B cell (primary cell): Measurements from ENCODE around the gene MPZL2. TPM values are rescaled to one million over a fixed set of nuclear protein-coding genes. Genes with fewer than 3 reads are reported as not detected.

Experiments used
- ATAC-seq: fragments of 200-7000 bp; cut with Tn5 transposase; one replicate; pipeline ENCODE4 v1.10.0; 2021; ENCODE audit warnings: low read depth, mild to moderate bottlenecking, moderate number of reproducible peaks, moderate library complexity
- CTCF ChIA-PET: fragments of 350-600 bp; sonication (Branson Sonifier 250); formaldehyde crosslinking; loops from one replicate; lab custom pipeline; 2021; ENCODE audit warnings: antibody characterized with exemption, inconsistent platforms; lab: Charles Lee
- POLR2A ChIA-PET: fragments of 350-600 bp; sonication (Branson Sonifier 250); formaldehyde crosslinking; loops from one replicate; lab custom pipeline; 2021; ENCODE audit warnings: antibody characterized with exemption; lab: Charles Lee
- DNase-seq: peaks from one replicate; pipeline ENCODE4 v3.0.0; 2013
- H2AFZ ChIP-seq: 2 replicates; pipeline ENCODE4 v1.6.1; 2012; ENCODE audit warnings: mild to moderate bottlenecking, low read depth, low read length; ENCODE audit not compliant: insufficient read depth, poor library complexity, severe bottlenecking
- H3K27ac ChIP-seq, 2 donors: 1 replicate in 1 of 2; 2 replicates in 1 of 2; pipeline ENCODE4 v1.5.1; 2012 to 2013; ENCODE audit warnings: low read length in 2 of 2, mild to moderate bottlenecking in 2 of 2, moderate library complexity in 1 of 2
- H3K27me3 ChIP-seq, 4 experiments: fragments of 200-600 bp in 1 of 4; sonication (generic) in 1 of 4; replicated peaks in 1 of 4; 1 replicate in 2 of 4; 2 replicates in 2 of 4; pipeline versions ENCODE4 v1.6.1 to v1.7.0; 2013 to 2016; ENCODE audit warnings: low read length in 3 of 4, mild to moderate bottlenecking in 2 of 4, mixed read lengths in 1 of 4, moderate library complexity in 1 of 4; ENCODE audit not compliant: insufficient read depth in 4 of 4, control insufficient read depth in 3 of 4; ENCODE audit errors: control extremely low read depth in 1 of 4
- H3K36me3 ChIP-seq, 2 experiments: replicated peaks in 1 of 2; 1 replicate in 1 of 2; 2 replicates in 1 of 2; pipeline versions ENCODE4 v1.6.1 to v1.7.1; 2013; ENCODE audit warnings: low read length in 1 of 2; ENCODE audit not compliant: insufficient read depth in 2 of 2, control insufficient read depth in 1 of 2; ENCODE audit errors: control extremely low read depth in 1 of 2, extremely low read depth in 1 of 2
- H3K4me1 ChIP-seq, 2 donors: fragments of 200-600 bp in 1 of 2; sonication (generic) in 1 of 2; 1 replicate in 1 of 2; 2 replicates in 1 of 2; pipeline versions ENCODE4 v1.5.1 to v1.6.1; 2013 to 2017; ENCODE audit warnings: low read length in 2 of 2; ENCODE audit not compliant: control insufficient read depth in 2 of 2, insufficient read depth in 2 of 2
- H3K4me2 ChIP-seq: replicated peaks from 2 replicates; pipeline ENCODE3; 2012; ENCODE audit warnings: mild to moderate bottlenecking, low read depth, low read length; ENCODE audit not compliant: poor library complexity, severe bottlenecking
- H3K4me3 ChIP-seq, 5 experiments: fragments of 200-600 bp in 1 of 5; sonication (generic) in 1 of 5; 1 replicate in 3 of 5; 2 replicates in 2 of 5; pipeline versions ENCODE4 v1.5.1 to v1.7.0; 2011 to 2016; ENCODE audit warnings: low read length in 4 of 5, mild to moderate bottlenecking in 4 of 5, low read depth in 2 of 5, control low read depth in 1 of 5, moderate library complexity in 1 of 5; ENCODE audit not compliant: insufficient read depth in 1 of 5; ENCODE audit errors: control extremely low read depth in 1 of 5, extremely low read depth in 1 of 5
- H3K79me2 ChIP-seq: fragments of 200-600 bp; sonication (generic); one replicate; pipeline ENCODE4 v1.6.0; 2016; ENCODE audit warnings: low read length; ENCODE audit not compliant: control insufficient read depth, insufficient read depth
- H3K9ac ChIP-seq: fragments of 200-600 bp; sonication (generic); 2 replicates; pipeline ENCODE4 v1.6.1; 2017; ENCODE audit warnings: mild to moderate bottlenecking, low read length, moderate library complexity
- H3K9me3 ChIP-seq, 3 donors: one replicate each; pipeline versions ENCODE4 v1.6.1 to v1.7.1; 2013; ENCODE audit warnings: low read length in 2 of 3; ENCODE audit not compliant: control insufficient read depth in 2 of 3, insufficient read depth in 1 of 3; ENCODE audit errors: control extremely low read depth in 1 of 3
- H4K20me1 ChIP-seq: 2 replicates; pipeline ENCODE4 v1.6.0; 2012; ENCODE audit warnings: mild to moderate bottlenecking, low read length; ENCODE audit not compliant: insufficient read depth, control insufficient read depth, poor library complexity, severe bottlenecking
- H3K27ac Mint-ChIP-seq: one replicate; pipeline ENCODE4 v1.8.0; 2021; ENCODE audit warnings: mixed read lengths
- H3K27me3 Mint-ChIP-seq: one replicate; pipeline ENCODE4 v1.8.0; 2021; ENCODE audit warnings: mixed read lengths
- H3K4me1 Mint-ChIP-seq: one replicate; pipeline ENCODE4 v1.8.0; 2021; ENCODE audit warnings: mixed read lengths
- H3K4me3 Mint-ChIP-seq: one replicate; pipeline ENCODE4 v1.8.0; 2021; ENCODE audit warnings: mixed read lengths
- H3K9me3 Mint-ChIP-seq: one replicate; pipeline ENCODE4 v1.8.0; 2022; ENCODE audit warnings: mixed read lengths; ENCODE audit not compliant: insufficient read depth
- EZH2 ChIP-seq: IDR thresholded peaks from 2 replicates; pipeline ENCODE4 v1.6.1; 2012; ENCODE audit warnings: borderline replicate concordance, low read depth, mild to moderate bottlenecking, moderate library complexity, low read length; ENCODE audit not compliant: insufficient read depth, poor library complexity, severe bottlenecking
- WGBS: methylation state at CpG from one replicate; pipeline ENCODE4 v1.1.5; 2013; ENCODE audit warnings: missing lambda C conversion rate; ENCODE audit not compliant: insufficient coverage; 5-methylcytosine and 5-hydroxymethylcytosine counted together
- intact Hi-C: fragments of 100-400 bp; cut with micrococcal nuclease; formaldehyde crosslinking; loops from one replicate; pipeline ENCODE4 v1.10.0; 2022
- polyA plus RNA-seq: library from polyadenylated mRNA; depleted of rRNA; stranded (reverse); fragments of >200 nt; gene quantifications from 2 replicates; pipeline ENCODE4 v1.2.3, GENCODE V29; 2012
- total RNA-seq, 2 donors: library from RNA; stranded (reverse); fragments of 120-200 nt in 1 of 2; gene quantifications; 1 replicate in 1 of 2; 2 replicates in 1 of 2; pipeline versions ENCODE4 v1.2.3 to v1.2.4, GENCODE V29; 2013 to 2022
- TF ChIP-seq, protein P1 (sequence below): fragments of 200-600 bp; IDR thresholded peaks from one replicate; pipeline ENCODE4 v1.8.0; 2022; ENCODE audit warnings: antibody characterized with exemption, mild to moderate bottlenecking

MPZL2 gene
- total and polyA plus RNA-seq, 2 donors (not counting 1 experiment from before 2014, with no cell fraction given) = 1.2 TPM; not detected in 1

DNA sequence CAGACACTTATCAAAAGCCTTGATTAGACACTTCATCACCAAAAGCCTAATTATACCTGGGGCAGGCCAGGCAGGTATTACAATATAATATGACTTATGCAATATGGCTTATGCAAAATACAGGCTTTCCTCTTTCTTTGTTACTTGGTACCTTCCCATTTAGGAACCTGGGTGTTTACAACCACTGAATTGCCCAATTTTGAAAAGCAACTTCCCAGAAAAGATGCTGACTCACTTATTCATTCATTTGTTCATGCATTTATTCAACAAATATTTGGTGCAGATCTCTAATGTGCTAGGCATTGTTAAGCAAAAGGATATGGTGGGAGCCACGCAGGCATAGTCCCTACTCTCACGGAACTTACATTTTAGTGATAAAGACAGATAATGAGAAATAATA, 25.7 kb downstream of the MPZL2 start:
- Histone ChIP-seq H3K4me2 (no peak overlapping the region), H3K4me3 (peak overlapping the region in 1 of 5 experiments; percentile 18), H3K4me1 (peaks cover 7 to 11% of the 10 kb centered on the region in 2 donors), H3K9ac (no peak overlapping the region), H4K20me1 (no peaks in the 10 kb centered on the region), H2AFZ (no peak overlapping the region), H3K36me3 (peaks cover 2 to 4% of the 10 kb centered on the region in 2 experiments), H3K79me2 (peaks cover 3% of the 10 kb centered on the region), H3K27me3 (no peaks in the 10 kb centered on the region), H3K27ac (no peak overlapping the region), H3K9me3 (no peaks in the 10 kb centered on the region)
- no peak overlapping the region for H3K4me3 Mint-ChIP-seq
- no peak for DNase-seq
- no peak for ATAC-seq
- POLR2A ChIA-PET = no interaction called here
- no peaks in the 10 kb centered on the region for H3K9me3 Mint-ChIP-seq
- intact Hi-C loops = no loop called here
- no peak overlapping the region for H3K27ac Mint-ChIP-seq
- TF ChIP-seq, protein P1, sequence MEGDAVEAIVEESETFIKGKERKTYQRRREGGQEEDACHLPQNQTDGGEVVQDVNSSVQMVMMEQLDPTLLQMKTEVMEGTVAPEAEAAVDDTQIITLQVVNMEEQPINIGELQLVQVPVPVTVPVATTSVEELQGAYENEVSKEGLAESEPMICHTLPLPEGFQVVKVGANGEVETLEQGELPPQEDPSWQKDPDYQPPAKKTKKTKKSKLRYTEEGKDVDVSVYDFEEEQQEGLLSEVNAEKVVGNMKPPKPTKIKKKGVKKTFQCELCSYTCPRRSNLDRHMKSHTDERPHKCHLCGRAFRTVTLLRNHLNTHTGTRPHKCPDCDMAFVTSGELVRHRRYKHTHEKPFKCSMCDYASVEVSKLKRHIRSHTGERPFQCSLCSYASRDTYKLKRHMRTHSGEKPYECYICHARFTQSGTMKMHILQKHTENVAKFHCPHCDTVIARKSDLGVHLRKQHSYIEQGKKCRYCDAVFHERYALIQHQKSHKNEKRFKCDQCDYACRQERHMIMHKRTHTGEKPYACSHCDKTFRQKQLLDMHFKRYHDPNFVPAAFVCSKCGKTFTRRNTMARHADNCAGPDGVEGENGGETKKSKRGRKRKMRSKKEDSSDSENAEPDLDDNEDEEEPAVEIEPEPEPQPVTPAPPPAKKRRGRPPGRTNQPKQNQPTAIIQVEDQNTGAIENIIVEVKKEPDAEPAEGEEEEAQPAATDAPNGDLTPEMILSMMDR = no peak
- TF ChIP-seq EZH2 = no peak
- no CpG with 5 or more reads among the region's 2 CpGs for WGBS
- H3K27me3 Mint-ChIP-seq = peaks cover 4% of the 10 kb centered on the region
- peaks cover 25% of the 10 kb centered on the region for H3K4me1 Mint-ChIP-seq
- CTCF ChIA-PET = interaction anchor here (1.0 to 2.1 kb wide), 2 partner anchors 21 to 205 kb away, joined by 3 to 7 read pairs; no protein-coding TSS in a partner anchor

DNA sequence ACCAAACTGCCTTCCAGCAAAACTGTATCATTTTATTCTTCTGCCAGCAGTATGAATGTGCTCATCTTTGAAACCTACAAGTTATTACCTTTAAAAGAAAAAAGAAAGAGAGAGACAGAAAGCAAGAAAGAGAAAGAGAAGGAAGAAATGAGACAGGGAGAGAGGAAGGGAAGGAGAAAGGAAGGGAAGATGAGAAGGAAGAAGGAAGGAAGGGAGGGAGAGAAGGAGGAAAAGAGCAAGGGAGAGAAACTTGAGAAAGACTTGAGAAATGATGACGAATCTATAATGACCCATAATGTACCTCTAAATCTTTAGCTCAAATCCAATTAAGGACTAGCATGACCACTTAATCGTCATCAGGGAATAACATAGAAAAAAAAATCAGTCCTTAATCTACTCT, 27.9 kb downstream of the MPZL2 start:
- WGBS = no CpG with 5 or more reads among the region's 2 CpGs

More for the DNA sequence above, 27.9 kb downstream of the MPZL2 start:
- H3K27ac Mint-ChIP-seq = no peak overlapping the region
- Histone ChIP-seq H3K9me3 (no peaks in the 10 kb centered on the region), H3K36me3 (peaks cover 3 to 13% of the 10 kb centered on the region in 2 experiments), H2AFZ (no peak overlapping the region), H4K20me1 (no peaks in the 10 kb centered on the region), H3K27me3 (no peaks in the 10 kb centered on the region), H3K4me1 (peaks cover 6 to 7% of the 10 kb centered on the region in 2 donors), H3K27ac (no peak overlapping the region), H3K9ac (no peak overlapping the region), H3K4me2 (no peak overlapping the region), H3K79me2 (no peaks in the 10 kb centered on the region), H3K4me3 (no peak overlapping the region)
- peaks cover 14% of the 10 kb centered on the region for H3K4me1 Mint-ChIP-seq
- no peak for DNase-seq
- no peaks in the 10 kb centered on the region for H3K27me3 Mint-ChIP-seq
- POLR2A ChIA-PET = no interaction called here
- CTCF ChIA-PET = no interaction called here
- no peak overlapping the region for H3K4me3 Mint-ChIP-seq
- ATAC-seq = no peak
- H3K9me3 Mint-ChIP-seq = no peaks in the 10 kb centered on the region
- TF ChIP-seq, protein P1 = no peak
- TF ChIP-seq EZH2 = no peak
- intact Hi-C loops = no loop called here
